Measurements from ENCODE around the gene EFCAB8. TPM values are rescaled to one million over a fixed set of nuclear protein-coding genes. Genes with fewer than 3 reads are reported as not detected.

The EFCAB8 gene
- total RNA-seq, 4 donors from 2014 or later: not detected

GRCh38 chr20:32906871-32907495, 48.3 kb downstream of the EFCAB8 start:
- TF ChIP-seq CTCF (IDR thresholded peaks at IDR 0.05 in 4 of 5, conservative IDR thresholded peaks at IDR 0.05 in 1 of 5): no peak
- TF ChIP-seq POLR2A (IDR thresholded peaks at IDR 0.05): no peak
- intact Hi-C loops (cut with DNase I; ENCODE audit: low total_unique reads): no loop called here
- H3K27ac ChIP-seq: no peak overlapping the region
- no peaks in the 10 kb centered on the region for H3K4me1 ChIP-seq
- no peak overlapping the region for H3K4me3 ChIP-seq
- no peaks in the 10 kb centered on the region for H3K36me3 ChIP-seq
- DNase-seq: no peak
- H3K9me3 ChIP-seq: no peaks in the 10 kb centered on the region
- in situ Hi-C loops (cut with MboI; ENCODE audit: low sequenced_read_pairs in 4 of 4): loop anchor here in 3 of 4 donors (10.0 to 25.0 kb wide), 3 partner anchors 105 to 388 kb away; partner anchors contain the start of genes BPIFB1 (in 1 of the 3), BPIFB2 (in 1 of the 3) and SUN5 (in 1 of the 3)
- ATAC-seq: no peak
- no peaks in the 10 kb centered on the region for H3K27me3 ChIP-seq

- no peak for DNase-seq
- no peak for TF ChIP-seq CTCF (IDR thresholded peaks at IDR 0.05 in 4 of 5, conservative IDR thresholded peaks at IDR 0.05 in 1 of 5)
- no peak for TF ChIP-seq POLR2A (IDR thresholded peaks at IDR 0.05)
- no peak for ATAC-seq
- H3K4me3 ChIP-seq: no peak overlapping the region
- intact Hi-C loops (cut with DNase I; ENCODE audit: low total_unique reads): no loop called here
- H3K27ac ChIP-seq: no peak overlapping the region
- in situ Hi-C loops (cut with MboI; ENCODE audit: low sequenced_read_pairs in 4 of 4): loop anchor here in 3 of 4 donors (10.0 to 25.0 kb wide), 3 partner anchors 104 to 387 kb away; partner anchors contain the start of genes BPIFB1 (in 1 of the 3), BPIFB2 (in 1 of the 3) and SUN5 (in 1 of the 3)
- H3K4me1 ChIP-seq: no peaks in the 10 kb centered on the region
- H3K27me3 ChIP-seq: no peaks in the 10 kb centered on the region
- no peaks in the 10 kb centered on the region for H3K9me3 ChIP-seq
- H3K36me3 ChIP-seq: no peaks in the 10 kb centered on the region
These were observed 49.2 kb downstream of the EFCAB8 start for GRCh38 chr20:32907886-32908285.

GRCh38 chr20:32908334-32909292, 49.9 kb downstream of the EFCAB8 start:
- intact Hi-C loops (cut with DNase I; ENCODE audit: low total_unique reads): no loop called here
- Histone ChIP-seq H3K4me3 (no peak overlapping the region), H3K36me3 (no peaks in the 10 kb centered on the region), H3K9me3 (no peaks in the 10 kb centered on the region), H3K27ac (no peak overlapping the region), H3K27me3 (no peaks in the 10 kb centered on the region), H3K4me1 (no peaks in the 10 kb centered on the region)
- ATAC-seq: no peak
- DNase-seq: no peak
- TF ChIP-seq CTCF (IDR thresholded peaks at IDR 0.05 in 4 of 5, conservative IDR thresholded peaks at IDR 0.05 in 1 of 5) (no peak), POLR2A (IDR thresholded peaks at IDR 0.05) (no peak)
- in situ Hi-C loops (cut with MboI; ENCODE audit: low sequenced_read_pairs in 4 of 4): loop anchor here in 3 of 4 donors (10.0 to 25.0 kb wide), 3 partner anchors 104 to 386 kb away; partner anchors contain the start of genes BPIFB1 (in 1 of the 3), BPIFB2 (in 1 of the 3) and SUN5 (in 1 of the 3)

GRCh38 chr20:32909451-32909850, 50.7 kb downstream of the EFCAB8 start:
- Histone ChIP-seq H3K27me3 (no peaks in the 10 kb centered on the region), H3K36me3 (no peaks in the 10 kb centered on the region), H3K27ac (no peak overlapping the region), H3K9me3 (no peaks in the 10 kb centered on the region), H3K4me3 (no peak overlapping the region), H3K4me1 (no peaks in the 10 kb centered on the region)
- no peak for TF ChIP-seq POLR2A (IDR thresholded peaks at IDR 0.05)
- TF ChIP-seq CTCF (IDR thresholded peaks at IDR 0.05 in 4 of 5, conservative IDR thresholded peaks at IDR 0.05 in 1 of 5): no peak
- no peak for DNase-seq
- in situ Hi-C loops (cut with MboI; ENCODE audit: low sequenced_read_pairs in 4 of 4): loop anchor here in 3 of 4 donors (10.0 to 25.0 kb wide), 3 partner anchors 103 to 385 kb away; partner anchors contain the start of genes BPIFB1 (in 1 of the 3), BPIFB2 (in 1 of the 3) and SUN5 (in 1 of the 3)
- no peak for ATAC-seq
- intact Hi-C loops (cut with DNase I; ENCODE audit: low total_unique reads): no loop called here

Data from gastrocnemius medialis (tissue), 4 donors.